A673 (cell line): ENCODE results near the gene NXF1. TPM values are rescaled to one million over a fixed set of nuclear protein-coding genes. Genes with fewer than 3 reads are reported as not detected.
"Not testable (repeated sequence)": the region's sequence is repeated elsewhere in the genome, so short reads cannot be mapped to it uniquely, and the experiment has no call there.

Source experiments
- BruUV-seq: library from RNA; stranded (reverse); fragments of 400-500 nt; replicated peaks from 2 replicates; lab custom pipeline; 2021; lab: Mats Ljungman, UMichigan
- CTCF ChIA-PET: fragments of 300-600 bp; sonication (Branson Sonifier 250); formaldehyde crosslinking; loops from one replicate; lab custom pipeline; 2022; ENCODE audit warnings: antibody characterized with exemption; lab: Charles Lee
- POLR2A ChIA-PET: fragments of 300-600 bp; sonication (Branson Sonifier 250); formaldehyde crosslinking; loops from one replicate; lab custom pipeline; 2022; ENCODE audit warnings: antibody characterized with exemption; ENCODE audit not compliant: low non-redundant PET; lab: Charles Lee
- DNase-seq: peaks from one replicate; pipeline ENCODE4 v3.0.0-alpha.2; 2015; ENCODE audit warnings: low spot score
- H3K27ac ChIP-seq: fragments of 200-600 bp; sonication (generic); 2 replicates; pipeline ENCODE4 v1.5.1; 2016; ENCODE audit warnings: mixed run types, low read depth, mild to moderate bottlenecking, mixed read lengths, antibody characterized with exemption, low read length; ENCODE audit not compliant: poor library complexity, severe bottlenecking
- H3K27me3 ChIP-seq: fragments of 200-600 bp; sonication (generic); replicated peaks from 2 replicates; pipeline ENCODE4 v1.6.1; 2017; ENCODE audit warnings: mixed run types, low read depth, mild to moderate bottlenecking, mixed read lengths, antibody characterized with exemption, low read length; ENCODE audit not compliant: insufficient read depth, poor library complexity
- H3K36me3 ChIP-seq: fragments of 200-600 bp; sonication (generic); 2 replicates; pipeline ENCODE4 v1.6.1; 2016; ENCODE audit warnings: mixed run types, mild to moderate bottlenecking, mixed read lengths, antibody characterized with exemption, low read length; ENCODE audit not compliant: insufficient read depth, poor library complexity, severe bottlenecking
- H3K4me1 ChIP-seq: fragments of 200-600 bp; sonication (generic); 2 replicates; pipeline ENCODE4 v1.6.1; 2017; ENCODE audit warnings: mixed run types, mild to moderate bottlenecking, mixed read lengths, antibody characterized with exemption, low read length; ENCODE audit not compliant: insufficient read depth, poor library complexity, severe bottlenecking
- H3K4me3 ChIP-seq: fragments of 200-600 bp; sonication (generic); 2 replicates; pipeline ENCODE4 v1.5.1; 2016; ENCODE audit warnings: low read depth, mixed run types, mild to moderate bottlenecking, mixed read lengths, low read length; ENCODE audit not compliant: poor library complexity, severe bottlenecking
- H3K9me3 ChIP-seq: fragments of 200-600 bp; sonication (generic); 2 replicates; pipeline ENCODE4 v1.6.1; 2016; ENCODE audit warnings: mixed run types, low read depth, mild to moderate bottlenecking, mixed read lengths, antibody characterized with exemption, low read length; ENCODE audit not compliant: poor library complexity, severe bottlenecking
- CTCF ChIP-seq: fragments of 300-800, 200-600 bp; sonication (generic); conservative IDR thresholded peaks from 2 replicates; pipeline ENCODE4 v1.5.1; 2017; ENCODE audit warnings: low read depth, mild to moderate bottlenecking, antibody characterized with exemption, low read length, moderate library complexity, mixed read lengths
- EZH2 ChIP-seq: fragments of 200-600 bp; sonication (generic); IDR thresholded peaks from 2 replicates; pipeline ENCODE4 v1.6.1; 2017; ENCODE audit warnings: borderline replicate concordance, low read depth, mild to moderate bottlenecking, mixed read lengths, antibody characterized with exemption, low read length; ENCODE audit not compliant: poor library complexity, severe bottlenecking
- intact Hi-C: fragments of 100-400 bp; cut with micrococcal nuclease; formaldehyde crosslinking; loops from one replicate; pipeline ENCODE4 v1.10.0; 2022; ENCODE audit not compliant: unreplicated experiment
- total RNA-seq: library from RNA; stranded (reverse); gene quantifications from 2 replicates; pipeline ENCODE4 v1.2.3, GENCODE V29; 2021

The NXF1 gene
- total RNA-seq, 1 experiment from 2014 or later = 82.0 TPM

GRCh38 chr11:62842171-62842741, 37.0 kb upstream of the NXF1 start:
- H3K27me3 ChIP-seq = no peaks in the 10 kb centered on the region
- H3K4me3 ChIP-seq = peak overlapping the region; percentile 44
- peaks cover 17% of the 10 kb centered on the region for H3K4me1 ChIP-seq
- no peak for TF ChIP-seq EZH2
- no peak for TF ChIP-seq CTCF
- ChIA-PET POLR2A (interaction anchor here (0.6 to 2.2 kb wide), 4 partner anchors 10 to 268 kb away, joined by 7 to 27 read pairs (median 21); partner anchors contain the start of genes EEF1G, STX5 and TEX54), CTCF (no interaction called here)
- H3K27ac ChIP-seq = peak overlapping the region; percentile 99
- BruUV-seq = TSS peak; percentile 83
- no peak for DNase-seq
- peaks cover 9% of the 10 kb centered on the region for H3K36me3 ChIP-seq
- no peaks in the 10 kb centered on the region for H3K9me3 ChIP-seq
- intact Hi-C loops = loop anchor here (5.0 kb wide), 1 partner anchor 55 kb away; the partner anchor contains the start of gene TMEM179B

GRCh38 chr11:62841361-62842170, 36.3 kb upstream of the NXF1 start:
- TF ChIP-seq CTCF = no peak
- TF ChIP-seq EZH2 = no peak
- Histone ChIP-seq H3K4me1 (peaks cover 17% of the 10 kb centered on the region), H3K36me3 (peaks cover 16% of the 10 kb centered on the region), H3K27ac (peak overlapping the region; percentile 99), H3K9me3 (no peaks in the 10 kb centered on the region), H3K4me3 (peak overlapping the region; percentile 44), H3K27me3 (no peaks in the 10 kb centered on the region)
- peak; percentile 100 for DNase-seq
- TSS peak; percentile 96 for BruUV-seq
- intact Hi-C loops = loop anchor here (1.0 to 5.0 kb wide), 3 partner anchors 40 to 113 kb away; partner anchors contain the start of genes TMEM179B and TTC9C
- CTCF ChIA-PET = interaction anchor here (0.9 kb wide), 1 partner anchor 41 kb away, joined by 11 read pairs; no protein-coding TSS in a partner anchor
- POLR2A ChIA-PET = interaction anchor here (0.6 to 2.2 kb wide), 16 partner anchors 9 to 1937 kb away, joined by 3 to 27 read pairs (median 5); partner anchors contain the start of genes EEF1G, HNRNPUL2, SLC3A2 and STX5

- H3K27me3 ChIP-seq, H3K9me3 ChIP-seq, BruUV-seq: not testable (repeated sequence)
- H3K36me3 ChIP-seq = peaks cover 23% of the 10 kb centered on the region
- ChIA-PET POLR2A (interaction anchor here (0.6 to 2.2 kb wide), 16 partner anchors 9 to 1938 kb away, joined by 3 to 27 read pairs (median 5); partner anchors contain the start of genes EEF1G, HNRNPUL2, SLC3A2 and STX5), CTCF (interaction anchor here (0.9 kb wide), 1 partner anchor 41 kb away, joined by 11 read pairs; no protein-coding TSS in a partner anchor)
- peak overlapping the region; percentile 81 for H3K4me3 ChIP-seq
- H3K27ac ChIP-seq = peak overlapping the region; percentile 83
- intact Hi-C loops = loop anchor here (1.0 to 5.0 kb wide), 3 partner anchors 40 to 113 kb away; partner anchors contain the start of genes TMEM179B and TTC9C
- DNase-seq = peak; percentile 99
- H3K4me1 ChIP-seq = peaks cover 17% of the 10 kb centered on the region
Observed at GRCh38 chr11:62840721-62841360, 35.6 kb upstream of the NXF1 start.
